B cell (primary cell): Measurements from ENCODE around the gene NPPB. TPM values are rescaled to one million over a fixed set of nuclear protein-coding genes. Genes with fewer than 3 reads are reported as not detected.

Source experiments
- ATAC-seq: fragments of 200-7000 bp; cut with Tn5 transposase; one replicate; pipeline ENCODE4 v1.10.0; 2021; ENCODE audit warnings: low read depth, mild to moderate bottlenecking, moderate number of reproducible peaks, moderate library complexity
- CTCF ChIA-PET: fragments of 350-600 bp; sonication (Branson Sonifier 250); formaldehyde crosslinking; loops from one replicate; lab custom pipeline; 2021; ENCODE audit warnings: antibody characterized with exemption, inconsistent platforms; lab: Charles Lee
- POLR2A ChIA-PET: fragments of 350-600 bp; sonication (Branson Sonifier 250); formaldehyde crosslinking; loops from one replicate; lab custom pipeline; 2021; ENCODE audit warnings: antibody characterized with exemption; lab: Charles Lee
- DNase-seq: peaks from one replicate; pipeline ENCODE4 v3.0.0; 2013
- H2AFZ ChIP-seq: 2 replicates; pipeline ENCODE4 v1.6.1; 2012; ENCODE audit warnings: mild to moderate bottlenecking, low read depth, low read length; ENCODE audit not compliant: insufficient read depth, poor library complexity, severe bottlenecking
- H3K27ac ChIP-seq, 2 donors: 1 replicate in 1 of 2; 2 replicates in 1 of 2; pipeline ENCODE4 v1.5.1; 2012 to 2013; ENCODE audit warnings: low read length in 2 of 2, mild to moderate bottlenecking in 2 of 2, moderate library complexity in 1 of 2
- H3K27me3 ChIP-seq, 4 experiments: fragments of 200-600 bp in 1 of 4; sonication (generic) in 1 of 4; replicated peaks in 1 of 4; 1 replicate in 2 of 4; 2 replicates in 2 of 4; pipeline versions ENCODE4 v1.6.1 to v1.7.0; 2013 to 2016; ENCODE audit warnings: low read length in 3 of 4, mild to moderate bottlenecking in 2 of 4, mixed read lengths in 1 of 4, moderate library complexity in 1 of 4; ENCODE audit not compliant: insufficient read depth in 4 of 4, control insufficient read depth in 3 of 4; ENCODE audit errors: control extremely low read depth in 1 of 4
- H3K36me3 ChIP-seq, 2 experiments: replicated peaks in 1 of 2; 1 replicate in 1 of 2; 2 replicates in 1 of 2; pipeline versions ENCODE4 v1.6.1 to v1.7.1; 2013; ENCODE audit warnings: low read length in 1 of 2; ENCODE audit not compliant: insufficient read depth in 2 of 2, control insufficient read depth in 1 of 2; ENCODE audit errors: control extremely low read depth in 1 of 2, extremely low read depth in 1 of 2
- H3K4me1 ChIP-seq, 2 donors: fragments of 200-600 bp in 1 of 2; sonication (generic) in 1 of 2; 1 replicate in 1 of 2; 2 replicates in 1 of 2; pipeline versions ENCODE4 v1.5.1 to v1.6.1; 2013 to 2017; ENCODE audit warnings: low read length in 2 of 2; ENCODE audit not compliant: control insufficient read depth in 2 of 2, insufficient read depth in 2 of 2
- H3K4me2 ChIP-seq: replicated peaks from 2 replicates; pipeline ENCODE3; 2012; ENCODE audit warnings: mild to moderate bottlenecking, low read depth, low read length; ENCODE audit not compliant: poor library complexity, severe bottlenecking
- H3K4me3 ChIP-seq, 5 experiments: fragments of 200-600 bp in 1 of 5; sonication (generic) in 1 of 5; 1 replicate in 3 of 5; 2 replicates in 2 of 5; pipeline versions ENCODE4 v1.5.1 to v1.7.0; 2011 to 2016; ENCODE audit warnings: low read length in 4 of 5, mild to moderate bottlenecking in 4 of 5, low read depth in 2 of 5, control low read depth in 1 of 5, moderate library complexity in 1 of 5; ENCODE audit not compliant: insufficient read depth in 1 of 5; ENCODE audit errors: control extremely low read depth in 1 of 5, extremely low read depth in 1 of 5
- H3K79me2 ChIP-seq: fragments of 200-600 bp; sonication (generic); one replicate; pipeline ENCODE4 v1.6.0; 2016; ENCODE audit warnings: low read length; ENCODE audit not compliant: control insufficient read depth, insufficient read depth
- H3K9ac ChIP-seq: fragments of 200-600 bp; sonication (generic); 2 replicates; pipeline ENCODE4 v1.6.1; 2017; ENCODE audit warnings: mild to moderate bottlenecking, low read length, moderate library complexity
- H3K9me3 ChIP-seq, 3 donors: one replicate each; pipeline versions ENCODE4 v1.6.1 to v1.7.1; 2013; ENCODE audit warnings: low read length in 2 of 3; ENCODE audit not compliant: control insufficient read depth in 2 of 3, insufficient read depth in 1 of 3; ENCODE audit errors: control extremely low read depth in 1 of 3
- H4K20me1 ChIP-seq: 2 replicates; pipeline ENCODE4 v1.6.0; 2012; ENCODE audit warnings: mild to moderate bottlenecking, low read length; ENCODE audit not compliant: insufficient read depth, control insufficient read depth, poor library complexity, severe bottlenecking
- H3K27ac Mint-ChIP-seq: one replicate; pipeline ENCODE4 v1.8.0; 2021; ENCODE audit warnings: mixed read lengths
- H3K27me3 Mint-ChIP-seq: one replicate; pipeline ENCODE4 v1.8.0; 2021; ENCODE audit warnings: mixed read lengths
- H3K4me1 Mint-ChIP-seq: one replicate; pipeline ENCODE4 v1.8.0; 2021; ENCODE audit warnings: mixed read lengths
- H3K4me3 Mint-ChIP-seq: one replicate; pipeline ENCODE4 v1.8.0; 2021; ENCODE audit warnings: mixed read lengths
- H3K9me3 Mint-ChIP-seq: one replicate; pipeline ENCODE4 v1.8.0; 2022; ENCODE audit warnings: mixed read lengths; ENCODE audit not compliant: insufficient read depth
- CTCF ChIP-seq: fragments of 200-600 bp; IDR thresholded peaks from one replicate; pipeline ENCODE4 v1.8.0; 2022; ENCODE audit warnings: antibody characterized with exemption, mild to moderate bottlenecking
- EZH2 ChIP-seq: IDR thresholded peaks from 2 replicates; pipeline ENCODE4 v1.6.1; 2012; ENCODE audit warnings: borderline replicate concordance, low read depth, mild to moderate bottlenecking, moderate library complexity, low read length; ENCODE audit not compliant: insufficient read depth, poor library complexity, severe bottlenecking
- WGBS: methylation state at CpG from one replicate; pipeline ENCODE4 v1.1.5; 2013; ENCODE audit warnings: missing lambda C conversion rate; ENCODE audit not compliant: insufficient coverage; 5-methylcytosine and 5-hydroxymethylcytosine counted together
- intact Hi-C: fragments of 100-400 bp; cut with micrococcal nuclease; formaldehyde crosslinking; loops from one replicate; pipeline ENCODE4 v1.10.0; 2022
- polyA plus RNA-seq: library from polyadenylated mRNA; depleted of rRNA; stranded (reverse); fragments of >200 nt; gene quantifications from 2 replicates; pipeline ENCODE4 v1.2.3, GENCODE V29; 2012
- total RNA-seq, 2 donors: library from RNA; stranded (reverse); fragments of 120-200 nt in 1 of 2; gene quantifications; 1 replicate in 1 of 2; 2 replicates in 1 of 2; pipeline versions ENCODE4 v1.2.3 to v1.2.4, GENCODE V29; 2013 to 2022

Gene NPPB
- total and polyA plus RNA-seq, 2 donors (not counting 1 experiment from before 2014, with no cell fraction given), result not detected

GRCh38 chr1:11872545-11872944 lies 13.8 kb upstream of the NPPB start:
- intact Hi-C loops, result no loop called here
- CTCF ChIA-PET, result interaction anchor here (1.2 to 1.3 kb wide), 2 partner anchors 11 to 18 kb away, joined by 3 to 5 read pairs; no protein-coding TSS in a partner anchor

More at GRCh38 chr1:11872545-11872944, 13.8 kb upstream of the NPPB start:
- H3K4me1 ChIP-seq, result no peaks in the 10 kb centered on the region
- no peak overlapping the region for H2AFZ ChIP-seq
- no peak for TF ChIP-seq EZH2
- TF ChIP-seq CTCF, result no peak
- no peaks in the 10 kb centered on the region for H4K20me1 ChIP-seq
- no peak overlapping the region for H3K27ac Mint-ChIP-seq
- ATAC-seq (no peak), DNase-seq (no peak)
- H3K9me3 Mint-ChIP-seq, result no peaks in the 10 kb centered on the region
- H3K4me3 Mint-ChIP-seq, result no peak overlapping the region
- 47% methylated on average over 4 of the region's 7 CpGs for WGBS
- no peak overlapping the region for H3K27ac ChIP-seq
- no peak overlapping the region for H3K4me3 ChIP-seq
- no peaks in the 10 kb centered on the region for H3K9me3 ChIP-seq
- POLR2A ChIA-PET, result no interaction called here
- no peaks in the 10 kb centered on the region for H3K79me2 ChIP-seq
- no peaks in the 10 kb centered on the region for H3K4me1 Mint-ChIP-seq
- no peak overlapping the region for H3K9ac ChIP-seq
- H3K27me3 Mint-ChIP-seq, result peaks cover 18% of the 10 kb centered on the region
- peaks cover 0 to 16% (median 0%) of the 10 kb centered on the region in 4 experiments for H3K27me3 ChIP-seq
- H3K4me2 ChIP-seq, result no peak overlapping the region
- H3K36me3 ChIP-seq, result no peaks in the 10 kb centered on the region
